HG03108 (cell line): ENCODE measurements around the gene TNK1.
"Not testable (repeated sequence)": the region's sequence is repeated elsewhere in the genome, so short reads cannot be mapped to it uniquely, and the experiment has no call there.

Experiments
- ATAC-seq: cut with Tn5 transposase; IDR thresholded peaks from one replicate; pipeline ENCODE4 v1.9.1; 2021; ENCODE audit warnings: moderate library complexity; ENCODE audit not compliant: unreplicated experiment

The TNK1 gene

DNA sequence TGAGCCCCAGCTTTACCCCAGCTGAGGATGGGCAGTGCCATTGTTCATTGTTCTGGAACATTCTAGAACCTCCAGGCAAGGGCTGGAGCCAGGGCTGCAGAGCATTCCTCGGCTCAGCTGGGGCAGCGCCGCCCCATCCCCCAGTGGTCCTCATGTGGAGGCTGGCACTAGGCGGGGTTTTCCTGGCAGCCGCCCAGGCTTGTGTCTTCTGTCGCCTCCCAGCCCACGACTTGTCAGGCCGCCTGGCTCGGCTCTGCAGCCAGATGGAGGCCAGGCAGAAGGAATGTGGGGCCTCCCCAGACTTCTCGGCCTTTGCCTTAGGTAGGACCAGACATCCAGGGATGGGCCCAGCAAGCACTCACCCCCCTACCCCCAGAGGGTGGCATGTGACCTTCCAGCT lies 25.8 kb upstream of the TNK1 start, which contains the start of gene TMEM95:
TSS of gene TMEM95 (plus strand) at position 104 of the 400 bp plus-strand sequence. CDS start at position 153, 49 bp downstream.
- ATAC-seq = no peak

GRCh38 chr17:7355573-7355972 lies 25.3 kb upstream of the TNK1 start:
- ATAC-seq = no peak

- ATAC-seq = no peak
These were observed 24.8 kb upstream of the TNK1 start for GRCh38 chr17:7356072-7356549.

DNA sequence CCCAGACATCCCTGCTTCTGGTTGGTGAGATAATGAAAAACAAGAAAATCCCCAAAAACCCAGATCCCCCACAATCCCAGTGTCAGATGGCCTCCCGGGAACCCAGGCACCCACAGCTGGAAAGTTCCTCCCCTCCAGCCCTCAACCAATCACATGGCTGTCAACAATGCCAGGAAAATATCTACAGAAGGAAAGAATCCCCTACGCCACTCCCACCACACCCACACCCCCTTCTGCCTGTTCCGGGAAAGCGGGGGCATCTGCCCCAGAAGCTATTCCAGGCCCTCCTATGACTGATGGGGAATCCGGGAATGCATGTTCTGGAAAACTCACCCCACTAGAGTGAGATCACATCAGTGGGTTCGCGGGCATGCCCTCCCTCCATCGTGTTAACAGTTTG lies 24.1 kb upstream of the TNK1 start:
- no peak for ATAC-seq

DNA sequence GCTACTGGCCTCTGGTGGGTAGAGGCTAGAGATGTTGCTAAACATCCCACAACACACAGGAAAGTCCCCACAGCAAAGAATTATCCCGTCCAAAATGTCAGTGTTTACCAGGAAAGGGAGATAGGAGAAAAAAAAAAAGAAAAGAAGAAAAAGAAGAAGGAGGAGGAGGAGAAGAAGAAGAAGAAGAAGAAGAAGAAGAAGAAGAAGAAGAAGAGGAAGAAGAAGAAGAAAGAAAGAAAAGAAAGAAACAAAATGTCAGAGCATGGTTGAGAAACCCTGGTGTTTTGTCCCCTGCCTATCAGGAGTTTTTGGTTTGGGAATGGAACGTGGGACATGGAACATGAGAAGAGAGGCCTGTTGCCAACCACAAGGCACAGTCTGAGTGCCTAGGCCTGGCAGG lies 23.5 kb upstream of the TNK1 start:
- no peak for ATAC-seq

GRCh38 chr17:7361906-7362305 lies 19.0 kb upstream of the TNK1 start:
- no peak for ATAC-seq

GRCh38 chr17:7363311-7363710 lies 17.6 kb upstream of the TNK1 start:
- ATAC-seq = no peak

DNA sequence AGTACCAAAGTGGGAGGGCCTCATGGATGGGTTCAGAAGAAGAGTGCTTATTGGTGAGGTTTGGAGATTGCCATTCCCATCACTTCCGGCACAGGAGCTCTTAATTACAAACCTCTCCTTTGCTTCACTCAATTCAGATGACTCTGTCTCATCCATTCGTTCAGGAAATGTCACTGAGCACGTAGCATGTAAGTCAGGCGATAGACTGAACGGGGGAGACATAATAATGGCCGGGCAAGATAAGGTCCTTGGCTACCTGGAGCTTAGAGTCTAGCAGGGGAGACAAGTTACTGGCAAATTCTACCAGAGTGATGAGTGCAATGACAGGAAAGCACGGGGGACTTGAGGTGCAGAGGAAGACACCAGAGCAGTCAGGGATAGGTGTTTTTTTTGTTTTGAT lies 14.9 kb upstream of the TNK1 start:
- not testable (repeated sequence) for ATAC-seq

DNA sequence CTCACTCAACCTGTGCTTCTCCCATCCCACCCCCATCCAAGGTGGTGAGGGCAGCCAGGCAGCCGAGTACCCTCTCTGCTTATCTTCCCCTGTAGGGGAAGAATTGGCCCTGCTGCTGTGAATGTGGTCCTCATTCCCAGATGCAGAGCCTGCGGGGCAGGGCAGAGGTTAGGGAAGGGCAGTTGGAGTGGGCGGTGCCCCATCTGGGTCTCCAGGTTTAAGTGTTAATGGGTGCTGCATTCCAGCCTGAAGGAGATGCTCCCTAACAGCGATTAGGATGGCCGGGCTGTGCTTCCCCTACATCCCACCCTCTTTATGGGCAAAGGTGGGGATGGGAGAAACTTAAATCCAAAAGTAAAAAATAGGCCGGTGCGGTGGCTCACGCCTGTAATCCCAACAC lies 13.8 kb upstream of the TNK1 start:
- no peak for ATAC-seq

GRCh38 chr17:7367918-7368598 lies 12.8 kb upstream of the TNK1 start:
- no peak for ATAC-seq

DNA sequence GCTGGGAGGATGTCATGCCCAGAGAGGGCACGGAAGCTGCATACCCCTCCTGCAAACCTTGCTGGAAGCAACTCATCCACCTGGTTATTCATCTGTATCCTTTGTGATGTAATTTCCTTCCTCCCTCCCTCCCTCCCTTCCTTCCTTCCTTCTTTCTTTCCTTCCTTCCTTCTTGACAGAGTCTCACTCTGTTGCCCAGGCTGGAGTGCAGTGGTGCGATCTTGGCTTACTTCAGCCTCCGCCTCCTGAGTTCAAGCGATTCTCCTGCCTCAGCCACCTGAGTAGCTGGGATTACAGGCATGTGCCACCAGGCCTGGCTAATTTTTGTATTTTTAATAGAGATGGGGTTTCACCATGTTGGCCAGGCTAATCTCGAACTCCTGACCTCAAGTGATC lies 12.3 kb upstream of the TNK1 start:
- ATAC-seq = not testable (repeated sequence)

- no peak for ATAC-seq
These were observed 11.1 kb upstream of the TNK1 start for GRCh38 chr17:7369825-7370224.

- ATAC-seq = no peak
These were observed 10.0 kb upstream of the TNK1 start for GRCh38 chr17:7370853-7371252.

DNA sequence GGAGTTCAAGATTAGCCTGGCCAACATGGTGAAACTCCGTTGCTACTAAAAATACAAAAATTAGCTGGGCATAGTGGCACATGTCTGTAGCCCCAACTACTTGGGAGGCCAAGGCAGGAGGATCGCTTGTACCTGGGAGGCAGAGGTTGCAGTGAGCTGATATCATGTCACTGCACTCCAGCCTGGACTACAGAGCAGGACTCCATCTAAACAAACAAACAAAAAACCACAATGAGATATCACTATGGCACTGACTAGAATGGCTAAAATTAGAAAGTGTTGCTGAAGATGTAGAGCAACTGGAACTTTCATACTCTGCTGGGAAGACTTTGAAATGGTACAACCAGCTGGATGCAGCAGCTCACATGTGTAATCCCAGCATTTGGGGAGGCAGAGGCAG lies 6.5 kb upstream of the TNK1 start:
- ATAC-seq = no peak

DNA sequence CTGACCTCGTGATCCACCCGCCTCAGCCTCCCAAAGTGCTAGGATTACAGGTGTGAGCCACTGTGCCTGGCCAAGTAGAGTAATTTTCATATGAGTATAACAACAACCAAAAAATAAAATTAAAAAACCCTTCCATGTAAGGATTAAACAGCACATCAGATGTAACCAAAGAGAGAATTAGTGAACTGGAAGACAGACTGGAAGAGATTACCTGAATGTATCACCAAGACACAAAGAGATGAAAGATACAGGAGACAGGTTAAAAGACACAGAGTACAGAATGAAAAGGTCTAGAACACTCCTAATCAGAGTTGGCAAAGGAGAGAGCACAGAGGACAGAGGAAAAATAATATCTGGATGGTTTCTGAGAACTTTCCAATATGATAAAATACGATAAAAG lies 1.8 kb upstream of the TNK1 start:
- ATAC-seq = no peak

GRCh38 chr17:7380321-7380720 lies 568 bp upstream of the TNK1 start:
- no peak for ATAC-seq

DNA sequence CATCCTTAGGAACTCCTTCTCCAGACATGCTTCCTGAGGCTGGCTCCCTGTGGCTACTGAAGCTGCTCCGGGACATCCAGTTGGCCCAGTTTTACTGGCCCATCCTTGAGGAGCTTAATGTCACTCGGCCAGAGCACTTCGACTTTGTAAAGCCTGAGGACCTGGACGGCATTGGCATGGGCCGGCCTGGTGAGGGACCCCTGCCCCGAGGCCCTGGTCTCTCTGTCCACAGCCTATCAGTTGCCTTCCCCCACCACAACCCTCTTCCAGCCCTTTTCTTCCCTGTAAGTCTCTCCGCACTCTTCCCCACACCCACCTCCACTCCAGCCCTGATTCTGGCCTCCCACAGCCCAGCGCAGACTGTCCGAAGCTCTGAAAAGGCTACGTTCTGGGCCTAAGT lies 2.0 kb downstream of the TNK1 start:
- ATAC-seq = no peak

GRCh38 chr17:7383371-7383741 lies 2.5 kb downstream of the TNK1 start:
- ATAC-seq = no peak

DNA sequence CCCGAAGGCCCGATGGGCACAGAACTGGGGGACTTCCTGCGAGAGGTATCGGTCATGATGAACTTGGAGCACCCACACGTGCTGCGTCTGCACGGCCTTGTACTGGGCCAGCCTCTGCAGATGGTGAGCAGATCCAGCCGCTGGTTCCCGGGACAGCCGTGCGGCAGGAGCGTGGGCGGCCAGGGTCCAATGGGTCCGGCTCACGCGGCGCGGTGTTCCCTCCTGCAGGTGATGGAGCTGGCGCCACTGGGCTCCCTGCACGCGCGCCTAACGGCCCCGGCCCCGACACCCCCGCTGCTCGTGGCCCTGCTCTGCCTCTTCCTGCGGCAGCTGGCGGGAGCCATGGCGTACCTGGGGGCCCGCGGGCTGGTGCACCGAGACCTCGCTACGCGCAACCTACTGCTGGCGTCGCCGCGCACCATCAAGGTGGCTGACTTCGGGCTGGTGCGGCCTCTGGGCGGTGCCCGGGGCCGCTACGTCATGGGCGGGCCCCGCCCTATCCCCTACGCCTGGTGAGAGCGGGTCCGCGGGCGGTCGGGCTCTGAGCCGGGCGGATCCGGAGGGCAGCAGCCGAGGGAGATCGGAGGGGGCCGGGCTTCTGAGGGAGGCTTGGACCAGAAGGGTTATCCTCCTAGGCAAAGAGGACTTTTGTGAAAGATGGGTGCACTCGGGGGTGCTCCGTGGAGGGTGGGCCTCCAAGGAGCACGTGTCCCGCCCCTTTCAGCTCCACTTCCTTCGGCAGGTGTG lies 3.0 kb downstream of the TNK1 start:
- peak; percentile 66 for ATAC-seq

DNA sequence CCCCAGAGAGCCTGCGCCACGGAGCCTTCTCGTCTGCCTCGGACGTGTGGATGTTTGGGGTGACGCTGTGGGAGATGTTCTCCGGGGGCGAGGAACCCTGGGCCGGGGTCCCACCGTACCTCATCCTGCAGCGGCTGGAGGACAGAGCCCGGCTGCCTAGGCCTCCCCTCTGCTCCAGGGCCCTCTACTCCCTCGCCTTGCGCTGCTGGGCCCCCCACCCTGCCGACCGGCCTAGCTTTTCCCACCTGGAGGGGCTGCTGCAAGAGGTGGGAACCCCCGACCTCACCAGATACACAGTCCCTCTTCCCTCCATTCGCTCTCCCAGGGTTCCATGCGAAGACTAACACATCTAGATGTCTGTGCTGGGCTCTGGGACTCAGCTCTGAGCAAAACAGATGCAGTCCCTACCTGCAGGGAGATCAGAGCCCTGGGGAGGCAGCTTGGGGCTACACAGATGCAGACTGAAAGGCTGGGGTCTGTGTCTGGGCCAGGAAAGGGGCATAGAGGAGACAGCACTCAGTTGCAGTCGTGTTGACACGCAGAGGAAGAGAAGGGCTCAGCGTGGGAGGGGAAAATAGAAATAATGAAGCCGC lies 3.7 kb downstream of the TNK1 start:
- no peak for ATAC-seq

- ATAC-seq = no peak
These were observed 8.0 kb downstream of the TNK1 start for GRCh38 chr17:7388856-7389255.
